Esophagus muscularis mucosa (tissue), 4 donors: ENCODE measurements around the gene PPAT. TPM values are rescaled to one million over a fixed set of nuclear protein-coding genes. Genes with fewer than 3 reads are reported as not detected.
A peak's percentile ranks its signal among the peaks of the same experiment; 100 is the strongest.

Experiments used
- DNase-seq: peaks from one replicate; pipeline ENCODE4 v3.0.0-alpha.2; 2017; ENCODE audit errors: extremely low spot score
- H3K27ac ChIP-seq, 4 donors: fragments of 200-600 bp; sonication (generic); replicated peaks in 1 of 4; 1 replicate in 3 of 4; 2 replicates in 1 of 4; pipeline ENCODE4 v1.5.1; 2016 to 2019; ENCODE audit warnings: mild to moderate bottlenecking in 1 of 4
- H3K27me3 ChIP-seq, 4 donors: fragments of 200-600 bp; sonication (generic); one replicate each; pipeline versions ENCODE4 v1.5.1 to v1.6.0; 2016 to 2019
- H3K36me3 ChIP-seq, 4 donors: fragments of 200-600 bp; sonication (generic); one replicate each; pipeline ENCODE4 v1.5.1; 2016 to 2019
- H3K4me1 ChIP-seq, 4 donors: fragments of 200-600 bp; sonication (generic); one replicate each; pipeline ENCODE4 v1.5.1; 2016 to 2019
- H3K4me3 ChIP-seq, 4 donors: fragments of 200-600 bp; sonication (generic); 1 replicate in 2 of 4; 2 replicates in 2 of 4; pipeline ENCODE4 v1.5.1; 2016 to 2019; ENCODE audit warnings: mild to moderate bottlenecking in 4 of 4, moderate library complexity in 1 of 4
- H3K9me3 ChIP-seq, 4 donors: fragments of 200-600 bp; sonication (generic); 1 replicate in 3 of 4; 2 replicates in 1 of 4; pipeline ENCODE4 v1.5.1; 2016 to 2019
- EP300 ChIP-seq: sonication (generic); formaldehyde crosslinking; IDR thresholded peaks from one replicate; pipeline ENCODE4 v1.6.1; 2017; ENCODE audit warnings: antibody characterized with exemption
- POLR2A ChIP-seq: fragments of 450-650 bp; IDR thresholded peaks from one replicate; pipeline ENCODE4 v1.6.1; 2017; ENCODE audit warnings: antibody characterized with exemption, moderate library complexity, mild to moderate bottlenecking, low read depth
- POLR2AphosphoS5 ChIP-seq, 2 donors: sonication (generic); formaldehyde crosslinking; IDR thresholded peaks; one replicate each; pipeline ENCODE4 v1.6.1; 2017; ENCODE audit warnings: antibody characterized with exemption in 2 of 2
- WGBS: methylation state at CpG from one replicate; pipeline ENCODE4 v1.1.5; 2018; 5-methylcytosine and 5-hydroxymethylcytosine counted together
- intact Hi-C: fragments of 100-400 bp; cut with DNase I; formaldehyde crosslinking; loops from one replicate; pipeline ENCODE4 v1.15.1; 2023
- total RNA-seq, 4 donors: library from RNA; depleted of rRNA; stranded (reverse); fragments of >200 nt; gene quantifications; one replicate each; pipeline versions ENCODE4 v1.1.0 to v1.2.1, GENCODE V29; 2016
- TF ChIP-seq, protein P1 (sequence below), 3 experiments: fragments of 200-600 bp in 2 of 3; fragments of 450-650 bp in 1 of 3; sonication (generic) in 2 of 3; IDR thresholded peaks; one replicate each; pipeline ENCODE4 v1.5.1; 2017 to 2019; ENCODE audit warnings: antibody characterized with exemption in 3 of 3, mild to moderate bottlenecking in 2 of 3, moderate library complexity in 1 of 3

PPAT gene
- total RNA-seq, result 1 to 10 TPM; 1.7 to 5.1 (median 3.0) TPM

DNA sequence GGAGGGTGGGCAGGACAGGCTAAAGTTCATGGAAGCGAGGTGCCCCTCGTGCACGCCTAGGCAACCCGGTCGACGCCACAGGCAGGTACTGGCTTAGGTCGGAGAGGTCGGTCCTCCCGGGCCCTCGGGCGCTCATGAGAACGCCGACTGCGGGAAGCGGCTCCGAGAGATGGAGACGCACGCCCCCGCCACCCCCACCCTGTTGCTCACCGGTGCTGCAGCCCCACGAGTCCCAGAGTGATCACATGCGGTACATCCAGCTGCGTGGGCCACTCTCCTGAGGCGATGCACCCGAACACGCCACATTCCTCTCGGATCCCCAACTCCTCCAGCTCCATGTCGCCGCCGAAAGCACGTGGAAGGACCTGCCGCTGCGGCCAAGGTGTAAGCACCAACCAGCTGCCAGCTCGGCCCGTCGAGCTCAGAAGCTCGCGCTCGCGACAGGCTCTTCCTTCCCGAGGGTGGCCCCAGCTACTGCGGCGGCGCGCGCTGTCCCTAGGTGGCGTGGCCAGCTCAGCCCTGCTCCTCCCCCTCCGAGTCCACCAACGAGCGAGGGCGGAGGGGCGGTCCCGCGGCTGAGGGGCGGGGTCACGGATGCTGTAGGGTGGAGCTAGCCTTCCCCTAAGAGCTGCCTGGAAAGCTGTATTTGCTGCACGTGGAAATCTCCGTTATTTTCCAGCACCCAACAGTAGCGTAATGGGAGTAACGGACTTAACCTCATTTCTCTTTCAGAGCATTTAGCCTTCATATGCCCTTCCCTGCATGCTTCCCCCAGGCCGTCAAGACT, at the start of gene PPAT:
Gene PPAT (minus strand): TSS at position 476 of the 787 bp plus-strand sequence. CDS start 138 bp downstream, at position 338.
- Histone ChIP-seq H3K36me3 (no peaks in the 10 kb centered on the region), H3K4me3 (peak within 1 kb of the TSS; percentile 69 to 84 (median 74)), H3K4me1 (peaks cover 4 to 29% (median 23%) of the 10 kb centered on the region in 4 donors), H3K27ac (peak within 1 kb of the TSS; percentile 92 to 98 (median 96)), H3K27me3 (no peaks in the 10 kb centered on the region), H3K9me3 (no peaks in the 10 kb centered on the region)
- peak; percentile 82 to 93 for TF ChIP-seq POLR2AphosphoS5 (IDR thresholded peaks at IDR 0.05)
- TF ChIP-seq, protein P1, sequence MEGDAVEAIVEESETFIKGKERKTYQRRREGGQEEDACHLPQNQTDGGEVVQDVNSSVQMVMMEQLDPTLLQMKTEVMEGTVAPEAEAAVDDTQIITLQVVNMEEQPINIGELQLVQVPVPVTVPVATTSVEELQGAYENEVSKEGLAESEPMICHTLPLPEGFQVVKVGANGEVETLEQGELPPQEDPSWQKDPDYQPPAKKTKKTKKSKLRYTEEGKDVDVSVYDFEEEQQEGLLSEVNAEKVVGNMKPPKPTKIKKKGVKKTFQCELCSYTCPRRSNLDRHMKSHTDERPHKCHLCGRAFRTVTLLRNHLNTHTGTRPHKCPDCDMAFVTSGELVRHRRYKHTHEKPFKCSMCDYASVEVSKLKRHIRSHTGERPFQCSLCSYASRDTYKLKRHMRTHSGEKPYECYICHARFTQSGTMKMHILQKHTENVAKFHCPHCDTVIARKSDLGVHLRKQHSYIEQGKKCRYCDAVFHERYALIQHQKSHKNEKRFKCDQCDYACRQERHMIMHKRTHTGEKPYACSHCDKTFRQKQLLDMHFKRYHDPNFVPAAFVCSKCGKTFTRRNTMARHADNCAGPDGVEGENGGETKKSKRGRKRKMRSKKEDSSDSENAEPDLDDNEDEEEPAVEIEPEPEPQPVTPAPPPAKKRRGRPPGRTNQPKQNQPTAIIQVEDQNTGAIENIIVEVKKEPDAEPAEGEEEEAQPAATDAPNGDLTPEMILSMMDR (IDR thresholded peaks at IDR 0.05), result peak in 2 of 3 experiments; percentile 24 to 37
- TF ChIP-seq EP300, result no peak
- TF ChIP-seq POLR2A, result peak; percentile 20
- intact Hi-C loops, result loop anchor here (5.0 kb wide), 1 partner anchor 48 kb away; the partner anchor contains the start of gene AASDH
- peak; percentile 98 for DNase-seq
- WGBS, result 2% methylated on average over 13 of the region's 61 CpGs

DNA sequence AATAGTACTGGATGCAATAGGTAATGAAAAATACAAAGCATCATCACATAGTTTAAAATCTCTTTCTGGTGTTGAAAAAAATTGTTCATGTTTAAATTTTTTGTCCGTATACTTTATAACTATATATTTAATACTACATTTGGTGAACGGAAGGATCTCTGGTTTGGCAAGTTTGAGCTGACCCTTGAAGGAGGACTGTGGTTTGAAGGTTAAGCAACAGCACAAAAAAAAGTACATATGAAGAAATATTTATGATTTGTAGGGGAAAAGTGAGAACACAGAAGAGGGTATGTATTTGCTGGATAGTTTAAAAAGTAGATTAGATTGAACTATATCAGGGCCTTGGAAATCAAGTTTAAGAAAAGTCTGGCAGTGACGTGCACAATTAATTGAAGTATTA, 45.3 kb upstream of the PPAT start:
- no peaks in the 10 kb centered on the region for H3K27me3 ChIP-seq
- no peak overlapping the region for H3K4me3 ChIP-seq
- intact Hi-C loops, result no loop called here
- no peak for TF ChIP-seq POLR2AphosphoS5 (IDR thresholded peaks at IDR 0.05)
- TF ChIP-seq EP300, result no peak
- TF ChIP-seq, protein P1 (IDR thresholded peaks at IDR 0.05), result no peak
- TF ChIP-seq POLR2A, result no peak
- WGBS, result 78% methylated on average over 3 of the region's 3 CpGs
- no peaks in the 10 kb centered on the region for H3K4me1 ChIP-seq
- no peaks in the 10 kb centered on the region for H3K9me3 ChIP-seq
- H3K27ac ChIP-seq, result no peak overlapping the region
- H3K36me3 ChIP-seq, result peaks cover 51 to 100% (median 87%) of the 10 kb centered on the region in 4 donors
- DNase-seq, result no peak

DNA sequence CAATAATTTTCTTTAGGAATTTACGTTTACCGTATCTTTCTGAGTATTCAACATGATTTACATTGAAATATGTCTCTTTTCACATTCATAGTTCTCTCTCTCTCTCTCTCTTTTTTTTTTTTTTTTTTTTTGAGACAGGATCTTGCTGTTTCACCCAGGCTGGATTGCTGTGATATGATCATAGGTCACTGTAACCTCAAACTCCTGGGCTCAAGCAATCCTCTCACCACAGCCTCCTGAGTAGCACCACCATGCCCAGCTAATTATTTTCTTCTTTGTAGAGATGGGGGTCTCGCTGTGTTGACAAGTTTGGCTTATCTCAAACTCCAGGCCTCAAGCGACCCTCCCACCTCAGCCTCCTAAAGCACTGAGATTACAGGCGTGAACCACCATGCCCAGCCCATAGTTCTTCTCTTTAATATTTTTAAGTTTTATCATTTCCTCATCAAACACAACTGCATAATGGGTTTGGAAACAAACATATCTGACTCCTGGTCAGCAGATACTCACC, 41.8 kb upstream of the PPAT start:
- TF ChIP-seq, protein P1 (IDR thresholded peaks at IDR 0.05), result no peak
- TF ChIP-seq POLR2A (no peak), POLR2AphosphoS5 (IDR thresholded peaks at IDR 0.05) (no peak), EP300 (no peak)
- Histone ChIP-seq H3K4me1 (no peaks in the 10 kb centered on the region), H3K36me3 (peaks cover 55 to 100% (median 91%) of the 10 kb centered on the region in 4 donors), H3K9me3 (no peaks in the 10 kb centered on the region), H3K4me3 (no peak overlapping the region), H3K27me3 (no peaks in the 10 kb centered on the region), H3K27ac (no peak overlapping the region)
- 92% methylated on average over 5 of the region's 5 CpGs for WGBS
- intact Hi-C loops, result no loop called here
- DNase-seq, result no peak

DNA sequence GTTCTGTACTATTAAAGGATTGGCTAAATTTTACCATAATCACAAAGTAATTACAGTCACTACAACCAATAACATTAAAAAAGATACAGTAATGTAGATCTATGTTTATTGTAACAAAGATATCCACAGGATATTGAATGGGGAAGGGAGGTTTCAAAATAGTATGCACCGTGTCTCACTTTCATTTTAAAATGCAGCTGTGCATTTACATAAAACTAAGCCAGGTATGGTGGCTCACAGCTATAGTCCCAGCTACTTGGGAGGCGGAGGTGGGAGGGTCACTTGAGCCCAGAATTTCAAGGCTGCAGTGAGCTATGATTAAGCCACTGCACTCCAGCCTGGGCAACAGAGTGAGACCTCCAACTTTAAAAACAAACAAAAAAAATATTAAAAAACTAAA, 40.5 kb upstream of the PPAT start:
- intact Hi-C loops, result no loop called here
- no peaks in the 10 kb centered on the region for H3K27me3 ChIP-seq
- H3K27ac ChIP-seq, result no peak overlapping the region
- TF ChIP-seq, protein P1 (IDR thresholded peaks at IDR 0.05), result no peak
- TF ChIP-seq POLR2AphosphoS5 (IDR thresholded peaks at IDR 0.05) (no peak), EP300 (no peak), POLR2A (no peak)
- peaks cover 56 to 100% (median 91%) of the 10 kb centered on the region in 4 donors for H3K36me3 ChIP-seq
- H3K4me1 ChIP-seq, result no peaks in the 10 kb centered on the region
- WGBS, result 88% methylated on average over 2 of the region's 2 CpGs
- no peaks in the 10 kb centered on the region for H3K9me3 ChIP-seq
- no peak overlapping the region for H3K4me3 ChIP-seq
- DNase-seq, result no peak
